Stomach (tissue), 4 donors: ENCODE data around the gene HAND2.

Experiments
- CTCF ChIP-seq, 7 experiments: fragments of 450-650 bp in 4 of 7; fragments of 200-600 bp in 3 of 7; sonication (generic) in 3 of 7; IDR thresholded peaks; one replicate each; pipeline ENCODE4 v1.5.1; 2016 to 2019; ENCODE audit warnings: antibody characterized with exemption in 7 of 7, control low read depth in 2 of 7, mild to moderate bottlenecking in 1 of 7
- EP300 ChIP-seq: sonication (generic); formaldehyde crosslinking; IDR thresholded peaks from one replicate; pipeline ENCODE4 v1.6.1; 2017; ENCODE audit warnings: antibody characterized with exemption
- POLR2A ChIP-seq, 4 donors: fragments of 450-650 bp; IDR thresholded peaks; one replicate each; pipeline ENCODE4 v1.6.1; 2016; ENCODE audit warnings: antibody characterized with exemption in 4 of 4, control low read depth in 2 of 4, mild to moderate bottlenecking in 1 of 4, moderate library complexity in 1 of 4

DNA sequence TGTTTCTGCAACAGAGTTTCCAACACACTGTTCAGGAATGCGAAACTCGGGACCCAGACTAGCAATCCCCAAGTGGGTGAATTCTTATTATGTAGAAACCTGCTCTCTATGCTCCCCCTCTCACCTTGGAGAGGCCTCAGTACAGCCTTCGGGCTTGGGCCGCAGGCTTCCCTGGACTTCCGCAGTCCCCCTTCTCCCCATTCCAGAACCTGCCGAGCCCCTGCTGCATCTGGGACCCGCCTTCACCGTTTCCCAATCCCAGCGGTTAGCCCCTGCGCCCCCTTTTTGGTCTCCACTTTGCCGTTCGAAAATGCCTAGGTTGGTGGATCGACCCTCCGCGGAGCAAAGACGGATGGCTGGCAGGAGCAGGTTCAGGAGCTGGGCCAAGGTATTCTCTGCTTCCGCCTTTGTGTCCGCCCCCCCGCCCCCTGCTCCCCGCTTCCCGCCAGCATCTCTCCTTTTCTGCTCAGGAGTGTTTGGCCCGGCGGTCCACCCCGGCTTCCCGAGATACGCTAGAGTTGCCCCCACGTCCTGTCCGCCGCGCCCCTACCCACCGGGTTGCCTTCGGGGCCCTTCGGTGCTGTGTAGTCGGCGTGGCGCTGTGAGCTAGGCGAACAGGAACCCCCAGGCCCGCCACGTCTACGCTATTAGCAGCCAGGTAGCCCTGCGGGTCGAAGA, 11.5 kb downstream of the HAND2 start:
- TF ChIP-seq CTCF (IDR thresholded peaks at IDR 0.05) (no peak), POLR2A (IDR thresholded peaks at IDR 0.05) (no peak), EP300 (no peak)
